ENCODE measurements around the gene LRRIQ3.
"Not testable (repeated sequence)": the region's sequence is repeated elsewhere in the genome, so short reads cannot be mapped to it uniquely, and the experiment has no call there.

Gene LRRIQ3

DNA sequence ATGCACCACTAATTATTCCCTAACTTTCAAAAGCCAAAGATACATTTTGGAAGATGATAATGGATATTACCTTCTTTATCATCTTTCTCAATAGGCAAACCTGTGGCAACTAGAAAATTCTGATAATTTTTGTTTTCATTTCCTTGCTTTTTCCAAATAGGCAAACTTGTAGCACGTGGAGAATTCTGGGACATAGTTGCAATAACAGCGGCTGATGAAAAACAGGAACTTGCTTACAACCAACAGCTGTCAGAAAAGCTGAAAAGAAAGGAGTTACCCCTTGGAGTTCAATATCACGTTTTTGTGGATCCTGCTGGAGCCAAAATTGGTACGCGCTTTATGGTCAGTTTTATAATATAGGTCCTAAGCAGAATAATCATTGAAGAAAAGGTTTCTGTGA lies 1.5 kb upstream of the LRRIQ3 start:
- Histone ChIP-seq H3K4me3 (replicated peaks; ENCODE audit: low read depth, low read length) (no peak overlapping the region), H3K36me3 (ENCODE audit: control insufficient read depth, insufficient read depth, low read length) (no peaks in the 10 kb centered on the region), H3K27me3 (replicated peaks; ENCODE audit: control insufficient read depth, insufficient read depth, low read length) (no peaks in the 10 kb centered on the region)
- TF ChIP-seq, protein P1, sequence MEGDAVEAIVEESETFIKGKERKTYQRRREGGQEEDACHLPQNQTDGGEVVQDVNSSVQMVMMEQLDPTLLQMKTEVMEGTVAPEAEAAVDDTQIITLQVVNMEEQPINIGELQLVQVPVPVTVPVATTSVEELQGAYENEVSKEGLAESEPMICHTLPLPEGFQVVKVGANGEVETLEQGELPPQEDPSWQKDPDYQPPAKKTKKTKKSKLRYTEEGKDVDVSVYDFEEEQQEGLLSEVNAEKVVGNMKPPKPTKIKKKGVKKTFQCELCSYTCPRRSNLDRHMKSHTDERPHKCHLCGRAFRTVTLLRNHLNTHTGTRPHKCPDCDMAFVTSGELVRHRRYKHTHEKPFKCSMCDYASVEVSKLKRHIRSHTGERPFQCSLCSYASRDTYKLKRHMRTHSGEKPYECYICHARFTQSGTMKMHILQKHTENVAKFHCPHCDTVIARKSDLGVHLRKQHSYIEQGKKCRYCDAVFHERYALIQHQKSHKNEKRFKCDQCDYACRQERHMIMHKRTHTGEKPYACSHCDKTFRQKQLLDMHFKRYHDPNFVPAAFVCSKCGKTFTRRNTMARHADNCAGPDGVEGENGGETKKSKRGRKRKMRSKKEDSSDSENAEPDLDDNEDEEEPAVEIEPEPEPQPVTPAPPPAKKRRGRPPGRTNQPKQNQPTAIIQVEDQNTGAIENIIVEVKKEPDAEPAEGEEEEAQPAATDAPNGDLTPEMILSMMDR (IDR thresholded peaks at IDR 0.05; ENCODE audit: insufficient read depth, low read length, poor library complexity, severe bottlenecking) = no peak
- no peak for DNase-seq (ENCODE audit: extremely low read depth, insufficient read length)

DNA sequence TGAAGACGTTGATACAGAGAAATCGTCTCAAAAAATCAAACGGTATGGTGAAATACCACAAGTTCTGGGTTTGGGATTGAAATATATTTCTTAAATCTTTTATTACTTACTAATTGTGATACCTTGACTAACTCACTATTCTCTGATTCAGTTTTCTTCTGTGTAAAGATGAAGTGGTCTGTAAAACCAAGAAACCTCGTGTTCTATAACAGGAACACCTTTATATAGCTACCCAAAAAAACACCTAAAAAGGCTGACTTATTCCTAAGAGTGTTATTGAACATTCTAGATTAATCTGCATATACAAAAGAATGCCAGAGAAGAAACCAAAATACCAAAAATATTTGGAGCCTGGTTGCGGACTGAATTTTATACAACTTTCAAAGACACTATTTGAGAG lies 721 bp downstream of the LRRIQ3 start:
- TF ChIP-seq, protein P1 (IDR thresholded peaks at IDR 0.05; ENCODE audit: insufficient read depth, low read length, poor library complexity, severe bottlenecking) = no peak
- no peaks in the 10 kb centered on the region for H3K27me3 ChIP-seq (replicated peaks; ENCODE audit: control insufficient read depth, insufficient read depth, low read length)
- no peaks in the 10 kb centered on the region for H3K36me3 ChIP-seq (ENCODE audit: control insufficient read depth, insufficient read depth, low read length)
- DNase-seq (ENCODE audit: extremely low read depth, insufficient read length) = no peak
- peak overlapping the region; percentile 90 for H3K4me3 ChIP-seq (replicated peaks; ENCODE audit: low read depth, low read length)

DNA sequence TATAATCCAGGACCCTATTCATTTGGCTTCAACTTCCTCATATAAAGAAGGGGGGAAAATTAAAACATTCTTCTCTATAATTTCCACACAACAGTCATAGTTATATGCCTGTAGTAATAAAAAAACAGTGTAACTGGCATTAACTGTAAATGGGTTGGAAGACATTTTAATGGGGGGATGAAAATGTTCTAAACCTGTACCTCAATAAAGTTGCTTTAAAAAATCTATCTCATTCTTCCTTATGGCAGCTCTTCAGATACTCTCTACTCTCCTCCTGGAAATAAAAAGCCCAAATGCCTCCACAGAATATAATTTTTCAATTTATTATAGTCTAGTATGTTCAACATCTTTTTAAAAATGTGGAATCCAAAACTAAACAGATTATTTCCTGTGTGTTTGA lies 2.6 kb downstream of the LRRIQ3 start:
- Histone ChIP-seq H3K36me3 (ENCODE audit: control insufficient read depth, insufficient read depth, low read length) (no peaks in the 10 kb centered on the region), H3K4me3 (replicated peaks; ENCODE audit: low read depth, low read length) (no peak overlapping the region), H3K27me3 (replicated peaks; ENCODE audit: control insufficient read depth, insufficient read depth, low read length) (no peaks in the 10 kb centered on the region)
- no peak for DNase-seq (ENCODE audit: extremely low read depth, insufficient read length)
- TF ChIP-seq, protein P1 (IDR thresholded peaks at IDR 0.05; ENCODE audit: insufficient read depth, low read length, poor library complexity, severe bottlenecking) = no peak

DNA sequence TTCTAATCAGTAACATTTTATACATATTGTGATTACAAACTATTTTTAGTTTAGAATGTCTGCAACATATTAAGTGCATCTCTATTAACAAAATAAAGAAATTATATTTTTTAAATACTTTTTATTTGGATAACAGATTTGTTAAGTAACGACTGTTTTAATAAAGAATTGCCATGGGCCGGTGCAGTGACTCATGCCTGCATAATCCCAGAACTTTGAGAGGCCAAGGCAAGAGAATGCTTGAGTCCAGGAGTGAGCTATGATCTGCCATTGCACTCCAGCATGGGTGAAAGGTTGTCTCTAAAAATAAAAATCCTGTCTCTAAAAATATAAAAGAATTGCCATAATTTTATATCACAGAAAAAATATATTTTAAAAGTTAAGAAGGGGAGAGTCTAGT lies 4.1 kb downstream of the LRRIQ3 start:
- H3K36me3 ChIP-seq (ENCODE audit: control insufficient read depth, insufficient read depth, low read length) = no peaks in the 10 kb centered on the region
- no peak overlapping the region for H3K4me3 ChIP-seq (replicated peaks; ENCODE audit: low read depth, low read length)
- TF ChIP-seq, protein P1 (IDR thresholded peaks at IDR 0.05; ENCODE audit: insufficient read depth, low read length, poor library complexity, severe bottlenecking) = no peak
- DNase-seq (ENCODE audit: extremely low read depth, insufficient read length) = no peak
- H3K27me3 ChIP-seq (replicated peaks; ENCODE audit: control insufficient read depth, insufficient read depth, low read length) = no peaks in the 10 kb centered on the region

DNA sequence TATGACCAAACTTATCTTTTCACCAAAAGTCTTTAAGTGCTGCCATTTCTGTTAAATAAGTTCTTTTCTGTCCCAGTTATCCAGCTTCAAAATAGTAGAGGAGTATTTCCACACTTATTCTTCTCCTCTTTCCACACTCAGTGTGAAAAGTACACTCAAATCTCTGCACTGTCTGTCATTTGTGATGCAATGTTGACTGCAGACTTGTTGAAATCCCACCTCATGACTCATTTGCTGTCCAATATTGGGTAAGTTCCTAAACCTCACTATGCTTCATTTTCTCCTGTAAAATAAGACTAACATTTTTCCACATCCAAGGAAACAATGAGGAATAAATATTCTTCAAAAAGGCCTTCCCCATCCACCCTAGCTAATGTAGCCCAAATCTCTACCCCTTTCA lies 17.5 kb downstream of the LRRIQ3 start:
- TF ChIP-seq, protein P1 (IDR thresholded peaks at IDR 0.05; ENCODE audit: insufficient read depth, low read length, poor library complexity, severe bottlenecking) = no peak
- Histone ChIP-seq H3K4me3 (replicated peaks; ENCODE audit: low read depth, low read length) (no peak overlapping the region), H3K27me3 (replicated peaks; ENCODE audit: control insufficient read depth, insufficient read depth, low read length) (no peaks in the 10 kb centered on the region), H3K36me3 (ENCODE audit: control insufficient read depth, insufficient read depth, low read length) (no peaks in the 10 kb centered on the region)
- DNase-seq (ENCODE audit: extremely low read depth, insufficient read length) = no peak

DNA sequence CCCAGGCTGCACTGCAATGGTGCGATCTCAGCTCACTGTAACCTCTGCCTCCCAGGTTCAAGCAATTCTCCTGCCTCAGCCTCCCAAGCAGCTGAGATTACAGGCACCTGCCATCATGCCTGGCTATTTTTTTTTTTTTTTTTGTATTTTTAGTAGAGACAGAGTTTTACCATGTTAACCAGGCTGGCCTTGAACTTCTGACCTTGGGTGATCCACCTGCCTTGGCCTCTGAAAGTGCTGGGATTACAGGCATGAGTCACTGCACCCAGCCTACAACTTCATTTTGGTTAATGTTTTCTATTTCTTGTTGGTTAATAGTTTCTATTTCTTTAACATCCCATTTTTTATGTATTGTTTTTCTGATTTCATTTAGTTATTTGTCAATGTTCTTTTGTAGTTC lies 23.6 kb downstream of the LRRIQ3 start:
- H3K36me3 ChIP-seq (ENCODE audit: control insufficient read depth, insufficient read depth, low read length); DNase-seq (ENCODE audit: extremely low read depth, insufficient read length); H3K4me3 ChIP-seq (replicated peaks; ENCODE audit: low read depth, low read length); H3K27me3 ChIP-seq (replicated peaks; ENCODE audit: control insufficient read depth, insufficient read depth, low read length): not testable (repeated sequence)

All from GM06990 (cell line).